ACHN (cell line): ENCODE measurements around the gene TPPP.

ENCODE experiments used
- DNase-seq: peaks from one replicate; pipeline ENCODE4 v3.0.0-alpha.2; 2015
- in situ Hi-C: cut with HindIII; loops from 2 replicates; pipeline ENCODE4 v1.10.0; 2017; ENCODE audit warnings: low sequenced_read_pairs, low pct_ligation_motif_present, low pct_unique_long_range_greater_than_20kb

TPPP gene

DNA sequence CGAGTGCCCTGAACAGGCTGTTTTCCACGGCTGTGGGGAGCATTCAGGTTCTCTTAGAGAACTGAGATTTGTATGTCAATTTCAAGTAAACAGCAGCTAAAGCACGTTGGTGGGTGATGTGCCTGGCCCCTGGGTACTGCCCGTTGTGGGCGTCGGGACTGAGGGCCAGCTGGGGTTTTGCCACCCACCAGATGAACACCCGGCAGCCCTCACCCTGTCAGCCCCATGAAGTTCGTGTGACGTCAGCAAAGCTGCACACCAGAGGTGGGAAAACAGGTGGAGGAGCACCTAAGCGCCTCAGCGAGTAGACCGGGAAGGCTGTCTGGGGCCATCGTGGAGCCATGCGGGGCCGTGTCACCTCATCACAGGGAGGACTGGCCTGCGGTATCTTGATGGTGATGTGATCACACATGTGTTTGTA is 71.8 kb downstream of the TPPP start:
- DNase-seq: no peak
- in situ Hi-C loops: no loop called here

DNA sequence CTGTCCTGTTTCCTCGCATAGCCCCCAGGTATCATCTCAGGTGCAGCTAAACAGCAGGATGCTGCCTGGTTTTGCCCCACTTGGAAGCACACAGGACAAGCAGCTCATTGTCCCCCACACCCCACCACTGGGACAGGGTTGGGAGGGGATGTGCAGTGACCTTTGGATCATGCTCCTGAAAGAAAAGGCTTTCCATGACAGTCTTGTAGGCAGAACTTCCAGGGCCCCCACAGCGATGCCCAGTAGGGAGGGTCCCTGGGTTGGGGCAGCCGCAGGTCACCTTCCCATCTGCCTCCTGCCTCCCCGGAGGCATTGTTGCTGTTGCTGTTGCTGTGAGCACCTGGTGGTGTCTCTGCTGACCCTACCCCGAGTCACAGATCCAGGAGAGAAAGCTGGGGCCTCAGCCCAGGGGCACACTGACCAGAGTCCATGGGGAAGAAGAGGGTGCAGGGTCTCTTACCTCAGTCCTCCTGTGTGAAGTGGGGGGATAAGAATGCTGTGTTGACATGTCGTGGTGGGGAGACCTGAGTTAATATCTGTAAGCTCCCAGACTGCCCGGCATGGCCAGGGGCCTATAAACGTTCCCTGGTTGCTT is 72.5 kb downstream of the TPPP start:
- no peak for DNase-seq
- in situ Hi-C loops: no loop called here

DNA sequence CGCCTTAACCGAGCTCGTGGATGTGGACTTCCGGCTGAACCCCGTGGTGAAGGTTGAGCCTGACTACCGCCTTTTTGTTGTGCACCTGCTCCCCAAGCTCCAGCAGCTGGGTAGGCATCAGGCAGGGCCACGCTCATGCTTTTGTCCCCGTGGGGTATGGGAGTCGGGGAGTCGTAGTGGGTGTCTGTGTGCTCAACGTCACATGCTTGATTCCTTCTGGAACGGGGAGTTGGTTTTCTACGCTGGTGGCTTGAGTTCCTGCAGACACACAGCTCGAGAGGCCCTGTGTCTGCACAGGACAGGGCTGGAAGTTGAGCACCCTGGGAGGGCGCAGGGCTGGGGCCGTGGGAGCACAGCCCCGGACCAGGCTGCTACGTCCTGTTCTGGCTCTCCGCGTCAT is 73.0 kb downstream of the TPPP start:
- no peak for DNase-seq
- in situ Hi-C loops: no loop called here

DNA sequence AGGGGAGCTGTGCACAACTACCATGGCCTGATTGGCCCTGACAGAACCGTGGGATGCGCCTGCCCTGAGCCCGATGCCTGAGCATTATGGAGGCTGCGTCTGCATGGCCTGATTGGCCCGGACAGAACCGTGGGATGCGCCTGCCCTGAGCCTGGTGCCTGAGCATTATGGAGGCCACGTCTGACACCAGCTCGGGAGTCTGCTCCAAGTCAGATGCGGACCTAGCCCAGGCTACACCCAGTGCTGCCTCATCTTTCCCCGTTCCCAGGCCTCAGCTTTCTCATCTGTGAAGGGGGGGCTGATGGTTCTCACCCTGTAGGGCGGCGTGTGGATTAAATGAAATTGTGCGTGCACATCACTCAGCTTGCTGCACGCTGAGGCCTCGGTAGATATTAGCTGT is 73.7 kb downstream of the TPPP start:
- DNase-seq: no peak
- in situ Hi-C loops: no loop called here

GRCh38 chr5:618450-618849 is 74.7 kb downstream of the TPPP start:
- DNase-seq: no peak
- in situ Hi-C loops: no loop called here

GRCh38 chr5:617896-618295 is 75.3 kb downstream of the TPPP start:
- in situ Hi-C loops: no loop called here
- DNase-seq: no peak

GRCh38 chr5:616484-617039 is 76.6 kb downstream of the TPPP start:
- in situ Hi-C loops: no loop called here
- no peak for DNase-seq

- in situ Hi-C loops: no loop called here
- peak; percentile 5 for DNase-seq
These were observed 80.4 kb downstream of the TPPP start for GRCh38 chr5:612498-613424.

DNA sequence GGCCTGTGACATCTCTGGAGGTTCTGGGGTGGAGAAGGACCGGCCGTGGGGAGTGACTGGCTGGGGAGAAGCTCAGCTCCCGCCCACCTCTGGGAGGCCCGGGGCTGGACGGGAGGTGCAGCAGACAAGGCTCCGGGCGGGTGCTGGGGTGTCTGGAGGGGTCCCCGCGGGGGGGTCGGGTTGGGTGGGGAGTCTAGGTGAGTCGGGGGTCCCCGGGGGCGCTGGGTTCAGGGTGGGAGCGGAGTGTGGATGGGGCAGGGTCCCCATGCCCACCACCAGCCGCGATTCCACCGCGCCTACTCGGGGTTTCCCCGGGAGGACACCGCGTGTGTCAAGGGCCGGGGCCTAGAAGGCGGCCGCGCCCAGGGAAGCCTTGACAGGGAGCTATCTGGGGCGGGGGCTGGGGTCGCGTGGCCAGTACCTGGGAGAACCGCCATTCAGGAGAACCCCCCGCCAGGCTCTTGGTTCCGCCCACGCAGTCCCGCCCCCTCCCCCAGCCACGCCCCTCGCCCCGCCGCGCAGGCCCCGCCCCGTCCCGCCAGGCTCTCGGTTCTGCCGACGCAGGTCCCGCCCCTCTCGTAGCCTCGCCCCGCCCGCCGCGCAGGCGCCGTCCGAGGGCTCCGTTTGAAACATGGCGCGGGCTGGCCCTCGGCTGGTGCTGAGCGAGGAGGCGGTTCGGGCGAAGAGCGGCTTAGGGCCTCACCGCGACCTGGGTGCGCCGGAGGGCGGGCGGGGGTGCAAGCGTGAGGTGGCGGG is 81.2 kb downstream of the TPPP start, which contains the start of gene CEP72:
Gene CEP72, plus strand, starts transcription at position 610 of the 756 bp plus-strand sequence. Its CDS starts 22 bp downstream, at position 632.
- peak; percentile 79 for DNase-seq
- in situ Hi-C loops: no loop called here

DNA sequence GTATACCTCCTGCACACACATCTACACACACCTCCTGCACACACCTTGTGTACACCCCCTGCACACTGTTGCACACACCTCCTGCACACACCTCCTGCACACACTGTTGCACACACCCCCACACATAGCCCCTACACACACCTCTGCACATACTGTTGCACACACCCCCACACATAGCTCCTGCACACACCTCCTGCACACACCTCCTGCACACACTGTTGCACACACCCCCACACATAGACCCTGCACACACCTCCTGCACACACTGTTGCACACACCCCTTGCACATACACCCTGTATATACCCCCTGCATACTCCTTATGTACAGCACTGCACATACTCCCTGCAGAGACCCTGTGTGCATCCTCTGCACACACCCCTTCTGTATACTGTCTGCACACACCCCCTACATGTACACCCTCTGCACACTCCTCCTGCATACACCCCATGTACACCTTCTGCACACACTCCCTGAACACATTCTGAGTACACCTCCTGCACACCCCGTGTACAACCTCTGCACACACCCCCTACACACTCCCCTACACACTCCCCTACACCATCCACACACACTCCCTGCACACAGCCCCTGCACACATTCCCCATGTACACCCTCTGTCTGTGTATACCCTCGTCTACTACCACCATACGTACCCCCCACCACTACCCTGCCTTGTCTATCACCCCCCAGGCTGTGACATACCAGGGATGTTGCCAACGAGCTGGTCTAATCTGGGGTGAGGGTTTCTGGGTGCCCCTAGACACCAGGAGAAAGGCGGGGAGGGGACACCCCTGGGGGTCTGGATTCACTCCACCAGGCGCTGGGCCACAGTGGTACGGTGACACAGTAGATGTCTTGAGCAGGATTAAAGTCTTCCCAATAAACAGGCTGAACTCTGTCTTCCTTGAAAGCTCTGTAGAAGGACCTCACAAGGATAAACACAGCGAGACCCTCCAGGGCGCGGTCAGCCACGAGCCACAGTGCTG is 82.1 kb downstream of the TPPP start:
- in situ Hi-C loops: no loop called here
- DNase-seq: no peak

- no peak for DNase-seq
These were observed 83.0 kb downstream of the TPPP start for GRCh38 chr5:610011-610743.

More at GRCh38 chr5:610011-610743, 83.0 kb downstream of the TPPP start:
- in situ Hi-C loops: no loop called here
